8988T (cell line): Measurements from ENCODE around the gene PRG2.

Source experiments
- DNase-seq: peaks from one replicate; pipeline ENCODE4 v3.0.0; 2011

Gene PRG2

DNA sequence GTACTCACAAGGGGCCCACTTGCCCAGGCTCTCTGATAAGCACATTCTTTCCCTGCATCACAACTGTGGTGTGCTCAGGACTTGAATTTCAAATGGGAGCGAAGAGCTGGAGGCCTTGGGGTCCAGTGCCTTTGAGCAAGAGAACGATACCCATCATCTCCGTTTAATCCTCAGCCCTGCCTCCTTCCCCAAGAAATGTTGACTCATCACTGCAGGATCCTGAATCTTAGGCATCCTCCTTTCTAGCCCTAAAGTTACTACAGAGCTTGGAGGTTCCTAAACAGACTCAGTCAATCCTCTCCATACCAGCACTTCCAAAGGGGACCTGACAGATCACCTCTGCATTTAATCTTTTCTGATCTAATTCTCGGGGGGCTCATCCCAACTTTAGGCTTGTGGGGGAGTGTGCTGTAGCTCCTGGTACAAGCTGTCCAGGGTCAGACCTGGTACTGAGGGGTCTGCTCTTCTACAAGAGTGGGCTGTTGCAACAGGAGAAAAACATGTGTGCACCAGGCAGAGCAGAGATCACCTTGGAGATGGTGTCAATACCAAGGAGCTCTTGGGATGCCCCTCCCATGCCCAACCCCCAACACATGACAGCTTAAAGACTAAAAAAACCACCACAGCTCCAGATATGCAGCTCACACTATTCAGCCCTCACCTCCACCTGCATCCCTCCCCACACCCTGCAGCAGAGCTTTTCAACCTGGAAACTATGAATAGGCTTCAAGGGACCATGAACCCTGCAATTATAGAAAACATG lies 3.9 kb upstream of the PRG2 start:
- no peak for DNase-seq

DNA sequence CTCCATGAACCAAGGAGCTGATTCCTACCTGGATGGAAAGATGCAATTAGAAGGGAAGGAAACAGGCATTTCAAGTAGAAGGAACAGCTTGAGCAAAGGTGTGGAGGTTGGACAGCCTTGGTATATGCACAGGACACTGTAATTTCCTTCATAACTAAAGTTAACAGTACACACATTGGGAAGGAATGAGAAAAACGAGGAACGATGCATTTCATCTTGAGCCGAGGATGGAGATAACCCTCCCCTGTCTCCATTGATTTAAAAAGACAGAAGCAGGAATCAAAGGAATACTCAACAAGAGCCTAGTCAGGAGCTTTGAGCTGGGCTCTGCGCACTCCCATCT lies 2.3 kb upstream of the PRG2 start:
- DNase-seq, result no peak

DNA sequence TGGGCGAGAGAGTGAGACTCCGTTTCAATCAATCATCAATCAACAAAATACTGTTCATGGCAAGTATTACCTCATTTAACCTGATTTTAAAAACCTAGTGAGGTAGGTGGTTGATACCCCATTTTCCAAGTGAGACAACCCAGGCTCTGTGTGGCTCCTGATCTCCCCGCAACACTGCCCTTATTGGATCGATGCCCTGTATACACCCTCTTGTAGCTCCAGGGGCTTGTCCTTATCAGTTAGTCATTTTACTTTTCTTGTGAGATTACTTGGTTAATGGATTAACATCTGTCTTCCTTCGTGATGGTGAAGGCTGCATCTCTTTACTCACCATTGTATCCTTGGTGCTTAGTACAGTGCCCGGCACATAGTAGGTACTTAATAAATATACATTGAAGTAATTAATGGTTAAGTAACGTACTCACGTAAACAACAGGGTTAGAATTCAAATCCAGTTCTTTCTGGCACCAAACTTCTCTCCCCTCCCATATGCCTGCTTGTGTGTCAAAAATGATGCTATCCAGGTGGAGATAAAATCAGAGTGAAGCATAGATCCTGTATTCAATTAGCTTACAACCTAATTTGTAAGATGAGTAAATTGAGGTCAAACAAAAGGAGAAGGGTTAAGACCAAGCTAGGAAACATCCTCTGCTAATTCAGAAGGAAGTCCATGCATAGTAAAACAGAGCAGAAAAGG lies 1.8 kb upstream of the PRG2 start:
- no peak for DNase-seq

GRCh38 chr11:57391539-57391938 lies 1.1 kb upstream of the PRG2 start:
- no peak for DNase-seq

GRCh38 chr11:57391111-57391510 lies 661 bp upstream of the PRG2 start:
- DNase-seq, result no peak

- DNase-seq, result no peak
Measured at GRCh38 chr11:57387289-57388030, 3.0 kb downstream of the PRG2 start.

- DNase-seq, result no peak
Measured at GRCh38 chr11:57386178-57386940, 4.1 kb downstream of the PRG2 start.

GRCh38 chr11:57380975-57381374 lies 9.5 kb downstream of the PRG2 start, which contains the start of gene PRG3:
Gene PRG3, minus strand, starts transcription at chr11:57381150. Its CDS starts 442 bp downstream, at chr11:57380708.
- DNase-seq, result no peak

- DNase-seq, result no peak
Measured at GRCh38 chr11:57379732-57380131, 10.7 kb downstream of the PRG2 start.

GRCh38 chr11:57378186-57378585 lies 12.3 kb downstream of the PRG2 start:
- DNase-seq, result no peak

GRCh38 chr11:57377107-57377506 lies 13.3 kb downstream of the PRG2 start:
- DNase-seq, result no peak

DNA sequence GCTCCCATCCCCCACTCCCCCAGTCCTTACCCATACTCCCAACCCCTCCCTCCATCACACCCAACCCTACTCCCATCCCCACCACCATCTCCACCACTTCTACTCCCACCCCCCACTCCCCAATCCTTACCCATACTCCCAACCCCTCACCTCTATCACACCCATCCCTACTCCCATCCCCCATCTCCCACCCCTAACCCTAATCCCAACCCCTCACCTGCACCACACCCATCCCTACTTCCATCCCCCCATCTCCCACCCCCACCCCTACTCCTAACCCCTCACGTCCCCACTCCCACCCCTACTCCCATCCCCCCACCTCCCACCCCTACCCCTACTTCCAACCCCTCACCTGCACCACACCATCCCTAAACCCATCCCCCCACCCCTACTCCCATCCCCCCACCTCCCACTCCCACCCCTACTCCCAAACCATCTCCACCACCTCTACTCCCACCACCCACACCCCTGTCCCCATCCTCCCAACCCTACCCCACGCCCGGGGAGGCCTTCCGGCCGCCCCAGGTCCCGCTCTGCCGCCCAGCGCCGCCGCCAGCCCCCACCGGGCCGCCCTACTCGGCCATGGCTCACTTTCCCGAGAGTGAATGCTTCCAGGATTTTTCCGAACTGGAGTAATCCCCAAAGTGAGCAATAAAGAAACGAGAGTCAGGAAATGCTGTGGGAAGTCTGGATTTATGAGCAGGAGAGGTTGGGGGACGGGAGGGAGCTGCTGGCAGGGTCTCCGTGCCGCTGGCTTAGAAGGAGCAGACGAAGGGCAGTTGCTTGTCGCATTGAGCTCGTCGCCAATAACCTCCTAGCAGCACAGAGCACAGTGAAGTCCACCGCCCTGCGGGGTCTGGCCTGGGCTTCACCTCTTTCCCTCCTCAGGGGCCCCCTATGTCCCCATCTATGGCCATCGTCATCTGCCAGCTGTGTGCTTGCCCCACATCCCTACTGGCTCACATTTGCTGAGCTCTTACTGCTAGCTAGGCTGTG lies 14.1 kb downstream of the PRG2 start:
- no peak for DNase-seq

GRCh38 chr11:57375490-57375889 lies 15.0 kb downstream of the PRG2 start:
- DNase-seq, result no peak

DNA sequence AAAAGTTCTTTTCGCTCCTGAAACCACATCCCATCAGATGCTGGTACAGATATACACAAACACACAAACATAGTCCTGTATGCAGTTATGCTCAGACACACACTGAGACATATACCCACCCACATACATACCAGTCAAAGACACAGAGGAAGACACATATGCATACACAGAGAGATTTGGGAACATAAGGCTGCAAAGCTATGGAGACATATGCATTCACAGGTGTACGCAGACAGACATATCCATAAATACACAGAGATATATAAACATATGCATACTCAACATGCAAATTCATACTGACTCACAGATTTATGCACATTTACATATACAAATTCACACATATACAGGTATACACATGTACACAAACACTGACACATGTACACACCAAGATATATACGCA lies 15.5 kb downstream of the PRG2 start:
- DNase-seq, result no peak

DNA sequence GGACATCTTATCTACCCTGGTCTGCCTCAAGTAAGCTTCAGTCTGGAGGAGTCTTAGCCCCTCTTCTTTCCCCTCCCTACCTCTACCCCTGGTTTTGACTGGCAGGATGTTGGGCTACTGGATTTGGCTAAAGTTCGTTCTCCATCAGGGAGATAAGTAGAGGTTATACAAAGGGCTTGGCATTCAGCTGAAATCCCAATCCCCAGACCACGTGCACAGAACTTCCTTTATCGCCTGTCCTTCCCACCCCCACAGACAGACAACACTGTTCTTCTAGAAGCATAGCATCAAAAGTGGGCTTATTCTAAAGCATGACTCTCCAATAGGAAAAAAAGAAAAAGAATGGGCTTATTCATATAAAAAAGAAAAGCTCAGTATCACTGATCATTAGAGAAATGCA lies 17.3 kb downstream of the PRG2 start:
- no peak for DNase-seq

DNA sequence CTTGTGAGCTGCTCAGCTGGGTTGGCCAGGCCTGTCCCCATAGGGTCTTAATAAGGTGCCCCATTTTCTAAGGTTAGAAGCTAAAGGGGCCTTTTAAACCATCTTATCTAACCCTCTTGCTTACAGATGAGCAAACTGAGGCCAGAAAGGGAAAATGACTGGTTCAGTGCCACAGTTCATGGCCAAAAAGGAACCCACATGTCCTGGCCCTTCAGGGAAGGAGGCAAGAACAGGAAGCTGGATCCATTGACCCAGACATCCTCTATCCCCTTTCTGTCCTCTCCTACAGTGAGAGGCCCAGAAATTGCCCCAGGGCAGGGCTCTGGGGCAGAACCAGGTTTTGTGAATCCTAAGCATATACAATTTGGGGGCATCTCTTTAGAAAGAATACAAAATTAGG lies 19.5 kb downstream of the PRG2 start:
- DNase-seq, result no peak

- DNase-seq, result no peak
Measured at GRCh38 chr11:57370251-57370650, 20.2 kb downstream of the PRG2 start.

- no peak for DNase-seq
Measured at GRCh38 chr11:57368845-57369232, 21.6 kb downstream of the PRG2 start.

DNA sequence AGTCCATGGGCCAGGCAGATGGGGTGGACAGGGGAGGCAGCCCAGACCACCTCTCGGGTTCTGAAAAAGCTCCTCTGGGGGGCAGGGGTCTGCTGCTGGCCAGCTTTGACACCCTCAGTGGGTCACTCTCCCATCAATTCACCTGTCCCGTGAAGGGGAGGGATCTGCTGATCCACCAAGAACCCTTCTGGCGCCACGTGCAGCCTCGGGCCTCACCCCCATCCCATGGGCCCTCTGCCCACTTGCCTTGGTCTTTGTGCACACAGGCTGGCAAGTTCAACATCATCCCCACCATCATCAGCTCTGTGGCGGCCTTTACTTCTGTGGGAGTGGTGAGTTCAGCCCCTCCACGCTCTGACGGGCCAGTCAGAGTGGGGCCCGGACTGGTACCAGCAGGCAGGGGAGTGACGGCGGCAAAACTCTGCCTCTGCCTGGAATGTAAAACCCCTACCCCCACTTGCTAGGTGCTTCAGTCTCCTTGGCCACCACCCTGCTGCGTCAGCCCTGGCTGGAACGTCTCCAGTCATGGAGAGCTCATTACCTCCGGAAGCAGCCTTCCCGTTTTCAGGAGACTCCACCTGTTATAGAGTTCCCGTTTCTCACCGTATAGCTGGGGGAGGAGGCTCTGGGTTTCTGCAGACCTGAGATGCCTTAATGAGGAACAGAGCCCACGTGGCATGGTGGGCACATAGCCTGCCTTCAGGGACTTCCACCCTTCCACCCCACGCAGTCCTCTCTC lies 22.2 kb downstream of the PRG2 start:
- no peak for DNase-seq

- no peak for DNase-seq
Measured at GRCh38 chr11:57364851-57365660, 25.4 kb downstream of the PRG2 start.
